ENCODE data around the gene BICD1.

- TF ChIP-seq, protein P1, sequence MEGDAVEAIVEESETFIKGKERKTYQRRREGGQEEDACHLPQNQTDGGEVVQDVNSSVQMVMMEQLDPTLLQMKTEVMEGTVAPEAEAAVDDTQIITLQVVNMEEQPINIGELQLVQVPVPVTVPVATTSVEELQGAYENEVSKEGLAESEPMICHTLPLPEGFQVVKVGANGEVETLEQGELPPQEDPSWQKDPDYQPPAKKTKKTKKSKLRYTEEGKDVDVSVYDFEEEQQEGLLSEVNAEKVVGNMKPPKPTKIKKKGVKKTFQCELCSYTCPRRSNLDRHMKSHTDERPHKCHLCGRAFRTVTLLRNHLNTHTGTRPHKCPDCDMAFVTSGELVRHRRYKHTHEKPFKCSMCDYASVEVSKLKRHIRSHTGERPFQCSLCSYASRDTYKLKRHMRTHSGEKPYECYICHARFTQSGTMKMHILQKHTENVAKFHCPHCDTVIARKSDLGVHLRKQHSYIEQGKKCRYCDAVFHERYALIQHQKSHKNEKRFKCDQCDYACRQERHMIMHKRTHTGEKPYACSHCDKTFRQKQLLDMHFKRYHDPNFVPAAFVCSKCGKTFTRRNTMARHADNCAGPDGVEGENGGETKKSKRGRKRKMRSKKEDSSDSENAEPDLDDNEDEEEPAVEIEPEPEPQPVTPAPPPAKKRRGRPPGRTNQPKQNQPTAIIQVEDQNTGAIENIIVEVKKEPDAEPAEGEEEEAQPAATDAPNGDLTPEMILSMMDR (IDR thresholded peaks at IDR 0.05 in 8 of 11, conservative IDR thresholded peaks at IDR 0.05 in 3 of 11) = no peak
- no peak for TF ChIP-seq POLR2AphosphoS5 (IDR thresholded peaks at IDR 0.05)
- no peak for TF ChIP-seq POLR2A (IDR thresholded peaks at IDR 0.05)
These were observed 22.5 kb upstream of the BICD1 start for GRCh38 chr12:32084017-32084688.

Measured in spleen (tissue), 7 donors.